Activated CD4-positive, CD25-positive, alpha-beta regulatory T cell treated with anti-CD3 and anti-CD28 coated beads, Interleukin-2, amount 50 U/mL, for 16 hours (primary cell): ENCODE results near the gene HNRNPH1.
"Not testable (repeated sequence)": the region's sequence is repeated elsewhere in the genome, so short reads cannot be mapped to it uniquely, and the experiment has no call there.

Experiments used
- DNase-seq: peaks from one replicate; pipeline ENCODE4 v3.0.0-alpha.2; 2020; ENCODE audit warnings: low read depth, low spot score

Gene HNRNPH1

GRCh38 chr5:179623003-179623905, at the start of gene HNRNPH1:
HNRNPH1 (minus strand) TSS chr5:179623671; CDS start chr5:179623133, 538 bp downstream.
- DNase-seq: peak; percentile 98

GRCh38 chr5:179668391-179668790, 44.9 kb upstream of the HNRNPH1 start:
- no peak for DNase-seq

- not testable (repeated sequence) for DNase-seq
These were observed 38.2 kb upstream of the HNRNPH1 start for GRCh38 chr5:179661647-179662046.

GRCh38 chr5:179658179-179658856, 34.8 kb upstream of the HNRNPH1 start:
- not testable (repeated sequence) for DNase-seq

GRCh38 chr5:179657302-179658178, 34.1 kb upstream of the HNRNPH1 start:
- DNase-seq: not testable (repeated sequence)

DNA sequence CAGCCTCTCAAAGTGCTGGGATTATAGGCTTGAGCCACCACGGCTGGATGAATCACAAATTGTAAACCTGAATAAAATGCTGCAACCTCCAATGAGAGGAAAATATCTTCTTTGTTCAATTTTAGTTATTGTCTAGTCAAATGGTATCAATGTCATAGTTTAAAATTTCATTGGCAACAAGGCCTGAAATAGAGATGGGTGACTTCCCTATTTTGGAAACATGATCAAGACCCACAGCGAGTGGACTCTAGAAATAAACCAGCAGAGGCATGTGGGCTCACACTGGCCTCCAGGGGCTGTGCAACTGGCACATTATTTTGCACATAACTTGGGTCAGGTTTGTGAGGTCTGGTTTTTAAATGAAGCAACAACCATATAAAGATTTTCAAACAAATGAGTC, 29.7 kb upstream of the HNRNPH1 start:
- not testable (repeated sequence) for DNase-seq

DNA sequence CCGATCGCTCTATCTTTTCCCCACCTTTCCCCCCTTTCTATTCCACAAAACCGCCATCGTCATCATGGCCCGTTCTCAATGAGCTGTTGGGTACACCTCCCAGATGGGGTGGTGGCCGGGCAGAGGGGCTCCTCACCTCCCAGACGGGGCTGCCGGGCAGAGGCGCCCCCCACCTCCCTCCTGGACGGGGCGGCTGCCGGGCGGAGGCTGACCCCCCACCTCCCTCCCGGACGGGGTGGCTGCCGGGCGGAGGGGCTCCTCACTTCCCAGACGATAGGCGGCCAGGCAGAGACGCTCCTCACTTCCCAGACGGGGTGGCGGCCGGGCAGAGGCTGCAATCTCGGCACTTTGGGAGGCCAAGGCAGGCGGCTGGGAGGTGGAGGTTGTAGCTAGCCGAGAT, 26.8 kb upstream of the HNRNPH1 start:
- not testable (repeated sequence) for DNase-seq

DNA sequence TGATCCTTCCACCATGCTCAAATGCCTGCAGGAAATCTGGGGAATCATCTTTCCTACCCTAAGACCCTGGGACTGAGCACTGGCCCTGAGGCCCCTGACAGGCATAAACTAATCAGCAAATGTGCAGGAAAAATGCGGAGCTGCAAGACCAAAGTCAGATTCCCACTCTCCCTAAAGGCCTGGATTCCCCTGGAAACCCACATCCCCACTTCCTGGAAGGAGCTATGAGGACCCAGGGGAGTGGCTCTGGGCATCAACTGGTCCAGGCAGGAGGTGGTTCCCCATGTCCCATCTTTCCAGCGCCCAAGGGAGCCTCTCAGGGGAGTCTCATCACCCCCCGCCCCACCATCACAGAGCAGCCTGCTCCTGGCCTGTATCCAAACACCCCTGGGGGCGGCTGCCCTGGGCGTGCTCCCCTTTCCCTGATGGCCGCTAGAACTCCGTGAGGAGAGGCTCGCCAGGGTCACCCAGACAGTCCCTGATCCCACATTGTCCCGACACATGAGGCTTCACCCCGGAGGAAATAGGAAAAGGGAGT, 25.8 kb upstream of the HNRNPH1 start:
- DNase-seq: not testable (repeated sequence)

GRCh38 chr5:179648410-179648809, 24.9 kb upstream of the HNRNPH1 start:
- no peak for DNase-seq

- not testable (repeated sequence) for DNase-seq
These were observed 21.3 kb upstream of the HNRNPH1 start for GRCh38 chr5:179644766-179645165.

- DNase-seq: not testable (repeated sequence)
These were observed 19.9 kb upstream of the HNRNPH1 start for GRCh38 chr5:179643141-179643920.

GRCh38 chr5:179642626-179643025, 19.2 kb upstream of the HNRNPH1 start:
- DNase-seq: not testable (repeated sequence)

DNA sequence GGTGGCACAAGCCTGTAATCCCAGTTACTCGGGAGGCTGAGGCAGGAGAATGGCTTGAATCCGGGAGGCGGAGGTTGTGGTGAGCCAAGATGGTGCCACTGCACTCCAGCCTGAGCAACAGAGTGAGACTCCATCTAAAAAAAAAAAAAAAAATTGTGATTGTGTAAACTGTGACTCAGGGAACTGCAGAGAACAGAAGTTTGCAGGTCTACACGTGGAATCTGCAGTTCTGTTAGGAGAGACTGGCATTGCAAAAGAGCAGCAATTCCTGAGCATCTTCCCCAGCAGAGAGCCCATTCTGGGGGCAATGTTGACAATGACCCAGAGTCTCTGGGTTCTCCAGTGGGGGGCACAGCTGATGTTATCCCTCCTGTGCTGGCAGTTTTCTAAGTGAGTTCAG, 18.3 kb upstream of the HNRNPH1 start:
- not testable (repeated sequence) for DNase-seq

DNA sequence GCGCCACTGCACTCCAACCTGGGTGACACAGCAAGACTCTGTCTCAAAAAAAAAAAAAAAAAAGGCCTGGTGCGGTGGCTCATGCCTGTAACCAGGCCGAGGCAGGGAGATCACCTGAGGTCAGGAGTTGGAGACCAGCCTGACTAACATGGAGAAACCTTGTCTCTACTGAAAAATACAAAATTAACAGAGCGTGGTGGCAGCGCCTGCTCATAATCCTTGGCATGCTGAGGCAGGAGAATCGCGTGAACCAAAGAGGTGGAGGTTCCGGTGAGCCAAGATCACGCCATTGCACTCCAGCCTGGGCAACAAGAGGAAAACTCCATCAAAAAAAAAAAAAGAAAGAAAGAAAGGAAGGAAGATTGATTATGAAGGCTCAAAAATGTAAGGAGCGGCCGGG, 15.8 kb upstream of the HNRNPH1 start:
- DNase-seq: not testable (repeated sequence)

GRCh38 chr5:179634370-179635172, 11.1 kb upstream of the HNRNPH1 start:
- DNase-seq: not testable (repeated sequence)

DNA sequence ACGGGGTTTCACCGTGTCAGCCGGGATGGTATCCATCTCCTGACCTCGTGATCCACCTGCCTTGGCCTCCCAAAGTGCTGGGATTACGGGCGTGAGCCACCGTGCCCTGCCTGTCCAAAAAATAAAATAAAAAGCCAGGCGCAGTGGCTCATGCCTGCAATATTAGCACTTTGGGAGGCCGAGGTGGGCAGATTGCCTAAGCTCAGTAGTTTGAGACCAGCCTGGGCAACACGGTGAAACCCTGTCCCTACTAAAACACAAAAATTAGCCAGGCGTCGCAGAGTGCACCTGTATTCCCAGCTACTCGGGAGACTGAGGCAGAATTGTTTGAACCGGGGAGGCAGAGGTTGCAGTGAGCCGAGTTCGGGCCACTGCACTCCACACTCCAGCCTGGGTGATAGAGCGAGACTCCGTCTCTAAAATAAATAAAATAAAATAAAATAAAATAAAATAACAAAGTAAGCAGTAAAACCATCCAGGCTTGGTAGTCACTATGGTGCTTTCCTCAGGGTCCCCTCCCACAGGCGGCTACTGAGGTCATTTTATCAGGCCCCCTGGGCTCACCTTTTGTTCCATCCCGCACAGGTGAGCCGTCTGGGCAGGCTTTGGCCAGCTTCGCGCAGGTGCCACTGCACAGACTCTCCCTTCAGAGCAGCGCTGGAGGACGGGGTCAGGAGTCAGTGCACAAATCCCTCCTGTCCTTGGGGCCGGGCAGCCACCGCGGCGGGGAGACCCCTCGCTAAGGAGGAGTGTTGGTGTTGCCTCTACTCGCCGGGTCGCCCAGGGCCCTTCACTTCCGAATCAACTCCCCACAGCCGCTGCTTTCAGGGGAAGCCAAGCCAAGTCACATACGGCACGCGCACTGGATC, 10.3 kb upstream of the HNRNPH1 start:
- DNase-seq: not testable (repeated sequence)

DNA sequence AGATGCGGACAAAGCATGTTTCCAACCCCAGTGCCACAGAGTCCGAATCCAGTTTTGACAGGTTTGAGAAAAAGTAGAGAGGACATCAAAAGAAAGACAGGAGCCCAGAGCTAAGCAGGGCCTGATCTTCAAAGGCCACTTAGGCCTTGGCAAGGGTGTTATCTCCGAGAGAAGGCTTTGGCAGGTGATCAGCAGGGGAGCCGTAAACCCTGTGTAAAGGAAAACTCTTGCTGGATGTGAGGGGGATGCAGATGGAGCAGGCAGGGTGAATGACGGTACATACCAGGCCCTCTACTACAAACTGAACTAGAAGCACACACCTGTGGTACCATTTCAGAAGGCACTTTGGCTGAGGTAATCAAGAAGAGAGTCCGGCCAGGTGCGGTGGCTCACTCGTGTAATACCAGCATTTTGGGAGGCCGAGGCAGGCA, 1.4 kb upstream of the HNRNPH1 start:
- DNase-seq: no peak

DNA sequence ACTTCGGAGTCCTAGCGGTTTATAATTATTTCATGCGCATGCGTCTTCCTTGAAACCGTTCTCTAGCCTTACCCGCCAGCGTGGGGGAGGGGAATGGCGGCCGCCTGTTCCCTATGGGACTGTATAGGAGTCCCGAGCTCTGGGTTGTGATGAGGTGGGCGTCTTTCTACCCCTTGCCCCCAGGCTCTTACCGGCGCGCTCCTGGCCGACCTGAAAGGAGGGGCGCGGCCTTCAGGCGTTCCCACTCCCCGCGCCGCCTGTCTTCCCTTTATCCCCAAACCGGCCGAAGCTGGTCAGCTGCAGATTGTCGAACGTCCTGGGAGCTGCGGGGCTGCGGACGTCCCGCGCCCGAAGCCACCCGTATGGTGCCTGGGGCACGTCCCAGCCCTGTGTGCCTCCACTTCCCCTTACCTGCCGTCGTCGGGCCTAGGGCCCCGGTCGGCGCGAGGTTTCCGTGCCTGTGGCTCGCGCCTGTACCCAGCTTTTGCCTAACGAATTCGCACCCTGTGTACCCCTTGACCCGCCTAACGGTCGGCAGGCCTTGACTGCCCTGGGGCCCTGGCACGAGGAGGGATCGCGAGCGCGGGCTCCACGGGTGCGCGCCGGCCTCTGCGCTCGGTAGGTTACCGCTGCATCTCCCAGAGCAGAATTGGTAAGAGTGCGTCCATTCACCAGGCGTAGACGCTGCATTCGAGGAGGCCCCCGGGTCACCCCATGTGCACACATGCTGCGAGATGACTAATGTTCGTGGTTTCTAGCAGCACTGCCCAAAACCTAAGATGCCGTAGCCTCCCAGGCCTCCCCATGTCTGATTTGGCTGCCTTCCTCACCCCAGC, 653 bp upstream of the HNRNPH1 start:
- no peak for DNase-seq
